ENCODE results near the gene TNPO3. TPM values are rescaled to one million over a fixed set of nuclear protein-coding genes. Genes with fewer than 3 reads are reported as not detected.
A peak's percentile ranks its signal among the peaks of the same experiment; 100 is the strongest.

Gene TNPO3
- total and polyA plus RNA-seq, 10 of the 15 experiments (the other 5 are each of a cell fraction or from before 2014, with no cell fraction given) = 17.6 to 91.8 (median 65.9) TPM

DNA sequence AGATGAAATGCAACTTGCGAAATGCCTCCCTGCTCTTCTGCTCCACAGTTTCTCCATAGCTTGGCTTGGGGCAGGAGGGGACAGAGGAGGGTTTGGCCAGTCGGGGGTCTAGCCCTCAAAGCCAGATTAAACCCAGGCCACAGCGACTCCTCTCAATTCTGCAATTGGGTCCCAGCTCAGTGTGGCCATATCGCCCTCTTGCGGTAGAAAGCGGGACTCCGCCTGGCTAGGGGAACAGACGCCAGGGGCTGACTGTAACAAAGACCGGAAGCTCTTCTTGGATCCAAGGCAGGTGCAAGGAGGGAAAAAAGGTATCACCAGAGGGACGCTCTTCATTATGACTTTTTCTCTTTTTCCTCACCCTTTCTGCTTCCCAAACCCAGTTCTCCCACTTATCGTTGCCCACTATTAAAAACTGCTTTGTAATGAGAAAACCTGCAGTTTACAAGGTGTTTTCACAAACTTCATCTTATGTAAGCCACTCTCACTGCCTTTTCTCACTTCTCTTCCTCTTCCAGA is 36.6 kb upstream of the TNPO3 start:
- FAIRE-seq (peak; percentile 74), ATAC-seq (peak; percentile 87), DNase-seq (ENCODE audit: low read depth, low spot score) (peak; percentile 62)
- ChIA-PET POLR2A (interaction anchor here (0.6 to 2.1 kb wide), 8 partner anchors 26 to 661 kb away, joined by 3 to 5 read pairs (median 3); no protein-coding TSS in a partner anchor), RAD21 (ENCODE audit: unreplicated experiment) (interaction anchor here (0.6 to 6.2 kb wide), 54 partner anchors 11 to 664 kb away, joined by 3 to 60 read pairs (median 6); partner anchors contain the start of genes ATP6V1F, IRF5, KCP and TNPO3), SMC1A (ENCODE audit: uncharacterized antibody, unreplicated experiment) (interaction anchor here (0.6 to 5.2 kb wide), 58 partner anchors 10 to 840 kb away, joined by 3 to 60 read pairs (median 5); partner anchors contain the start of genes ATP6V1F, IRF5, KCP and TNPO3), CTCF (interaction anchor here (0.6 to 5.4 kb wide), 73 partner anchors 8 to 665 kb away, joined by 3 to 53 read pairs (median 6); partner anchors contain the start of genes ATP6V1F, IRF5, KCP and TNPO3)
- intact Hi-C loops (cut with micrococcal nuclease; ENCODE audit: unreplicated experiment) = loop anchor here (1.0 to 5.0 kb wide), 11 partner anchors 32 to 299 kb away; partner anchors contain the start of genes ATP6V1F and CCDC136
- Histone ChIP-seq H3K27ac (ENCODE audit: control insufficient read depth, insufficient read depth) (peak overlapping the region; percentile 48), H2AFZ (ENCODE audit: control insufficient read depth, low read depth, low read length) (peak overlapping the region; percentile 79), H3K4me1 (ENCODE audit: control insufficient read depth, insufficient read depth, low read length) (peaks cover 40% of the 10 kb centered on the region), H4K20me1 (ENCODE audit: control insufficient read depth, insufficient read depth) (no peaks in the 10 kb centered on the region), H3K9ac (ENCODE audit: control insufficient read depth, insufficient read depth, low read length) (0 out of 2 replicates have a peak overlapping the region, but pooled peaks have one; percentile 10), H3K9me3 (replicated peaks; ENCODE audit: control insufficient read depth, insufficient read depth, low read length) (no peaks in the 10 kb centered on the region; the same call in 1 of the 3 replicates), H3K79me2 (ENCODE audit: control insufficient read depth, insufficient read depth, low read length) (no peaks in the 10 kb centered on the region), H3K4me3 (no peak overlapping the region), H3K27me3 (replicated peaks in 1 of 2; ENCODE audit: control insufficient read depth in 2 of 2, insufficient read depth in 2 of 2, low read length in 1 of 2) (no peaks in the 10 kb centered on the region), H3K4me2 (ENCODE audit: control insufficient read depth, insufficient read depth) (0 out of 2 replicates have a peak overlapping the region, but pooled peaks have one; percentile 0), H3K36me3 (ENCODE audit: control insufficient read depth in 2 of 2, insufficient read depth in 2 of 2, low read length in 1 of 2) (no peaks in the 10 kb centered on the region)
- in situ Hi-C loops (cut with MboI) = loop anchor here (5.0 kb wide), 1 partner anchor 184 kb away; no protein-coding TSS in a partner anchor
- no TSS peak for BruUV-seq (replicated peaks)
- WGBS (ENCODE audit: insufficient coverage, insufficient replicate concordance, low lambda C conversion rate, missing lambda C conversion rate) = 5% methylated on average over 11 of the region's 11 CpGs
- TF ChIP-seq JUND (IDR thresholded peaks at IDR 0.05; ENCODE audit: low read depth, low read length) (no peak), RAD21 (IDR thresholded peaks at IDR 0.05; ENCODE audit: insufficient read depth, low read depth, low read length) (peak; percentile 99), BHLHE40 (IDR thresholded peaks at IDR 0.05; ENCODE audit: borderline replicate concordance in 1 of 2, low read depth in 2 of 2, low read length in 1 of 2) (peak; percentile 46 to 60; a peak in 2 of 4 replicates), RUNX3 (IDR thresholded peaks at IDR 0.05; ENCODE audit: low read length) (peak; percentile 70)
- TF ChIP-seq, protein P1, sequence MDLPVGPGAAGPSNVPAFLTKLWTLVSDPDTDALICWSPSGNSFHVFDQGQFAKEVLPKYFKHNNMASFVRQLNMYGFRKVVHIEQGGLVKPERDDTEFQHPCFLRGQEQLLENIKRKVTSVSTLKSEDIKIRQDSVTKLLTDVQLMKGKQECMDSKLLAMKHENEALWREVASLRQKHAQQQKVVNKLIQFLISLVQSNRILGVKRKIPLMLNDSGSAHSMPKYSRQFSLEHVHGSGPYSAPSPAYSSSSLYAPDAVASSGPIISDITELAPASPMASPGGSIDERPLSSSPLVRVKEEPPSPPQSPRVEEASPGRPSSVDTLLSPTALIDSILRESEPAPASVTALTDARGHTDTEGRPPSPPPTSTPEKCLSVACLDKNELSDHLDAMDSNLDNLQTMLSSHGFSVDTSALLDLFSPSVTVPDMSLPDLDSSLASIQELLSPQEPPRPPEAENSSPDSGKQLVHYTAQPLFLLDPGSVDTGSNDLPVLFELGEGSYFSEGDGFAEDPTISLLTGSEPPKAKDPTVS (IDR thresholded peaks at IDR 0.05; ENCODE audit: low read depth, low read length) = peak; percentile 66; the same call in 1 of the 2 replicates
- TF ChIP-seq, protein P2, sequence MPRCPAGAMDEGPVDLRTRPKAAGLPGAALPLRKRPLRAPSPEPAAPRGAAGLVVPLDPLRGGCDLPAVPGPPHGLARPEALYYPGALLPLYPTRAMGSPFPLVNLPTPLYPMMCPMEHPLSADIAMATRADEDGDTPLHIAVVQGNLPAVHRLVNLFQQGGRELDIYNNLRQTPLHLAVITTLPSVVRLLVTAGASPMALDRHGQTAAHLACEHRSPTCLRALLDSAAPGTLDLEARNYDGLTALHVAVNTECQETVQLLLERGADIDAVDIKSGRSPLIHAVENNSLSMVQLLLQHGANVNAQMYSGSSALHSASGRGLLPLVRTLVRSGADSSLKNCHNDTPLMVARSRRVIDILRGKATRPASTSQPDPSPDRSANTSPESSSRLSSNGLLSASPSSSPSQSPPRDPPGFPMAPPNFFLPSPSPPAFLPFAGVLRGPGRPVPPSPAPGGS (IDR thresholded peaks at IDR 0.05; ENCODE audit: borderline replicate concordance, insufficient read depth, low read depth, low read length, poor library complexity, severe bottlenecking) = no peak
- TF ChIP-seq, protein P3, sequence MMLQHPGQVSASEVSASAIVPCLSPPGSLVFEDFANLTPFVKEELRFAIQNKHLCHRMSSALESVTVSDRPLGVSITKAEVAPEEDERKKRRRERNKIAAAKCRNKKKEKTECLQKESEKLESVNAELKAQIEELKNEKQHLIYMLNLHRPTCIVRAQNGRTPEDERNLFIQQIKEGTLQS (IDR thresholded peaks at IDR 0.05; ENCODE audit: borderline replicate concordance, extremely low read depth, low read depth, low read length) = no peak
- TF ChIP-seq, protein P4, sequence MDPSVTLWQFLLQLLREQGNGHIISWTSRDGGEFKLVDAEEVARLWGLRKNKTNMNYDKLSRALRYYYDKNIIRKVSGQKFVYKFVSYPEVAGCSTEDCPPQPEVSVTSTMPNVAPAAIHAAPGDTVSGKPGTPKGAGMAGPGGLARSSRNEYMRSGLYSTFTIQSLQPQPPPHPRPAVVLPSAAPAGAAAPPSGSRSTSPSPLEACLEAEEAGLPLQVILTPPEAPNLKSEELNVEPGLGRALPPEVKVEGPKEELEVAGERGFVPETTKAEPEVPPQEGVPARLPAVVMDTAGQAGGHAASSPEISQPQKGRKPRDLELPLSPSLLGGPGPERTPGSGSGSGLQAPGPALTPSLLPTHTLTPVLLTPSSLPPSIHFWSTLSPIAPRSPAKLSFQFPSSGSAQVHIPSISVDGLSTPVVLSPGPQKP (IDR thresholded peaks at IDR 0.05; ENCODE audit: low read depth, low read length) = peak; percentile 47; the same call in 1 of the 2 replicates
- TF ChIP-seq, protein P5, sequence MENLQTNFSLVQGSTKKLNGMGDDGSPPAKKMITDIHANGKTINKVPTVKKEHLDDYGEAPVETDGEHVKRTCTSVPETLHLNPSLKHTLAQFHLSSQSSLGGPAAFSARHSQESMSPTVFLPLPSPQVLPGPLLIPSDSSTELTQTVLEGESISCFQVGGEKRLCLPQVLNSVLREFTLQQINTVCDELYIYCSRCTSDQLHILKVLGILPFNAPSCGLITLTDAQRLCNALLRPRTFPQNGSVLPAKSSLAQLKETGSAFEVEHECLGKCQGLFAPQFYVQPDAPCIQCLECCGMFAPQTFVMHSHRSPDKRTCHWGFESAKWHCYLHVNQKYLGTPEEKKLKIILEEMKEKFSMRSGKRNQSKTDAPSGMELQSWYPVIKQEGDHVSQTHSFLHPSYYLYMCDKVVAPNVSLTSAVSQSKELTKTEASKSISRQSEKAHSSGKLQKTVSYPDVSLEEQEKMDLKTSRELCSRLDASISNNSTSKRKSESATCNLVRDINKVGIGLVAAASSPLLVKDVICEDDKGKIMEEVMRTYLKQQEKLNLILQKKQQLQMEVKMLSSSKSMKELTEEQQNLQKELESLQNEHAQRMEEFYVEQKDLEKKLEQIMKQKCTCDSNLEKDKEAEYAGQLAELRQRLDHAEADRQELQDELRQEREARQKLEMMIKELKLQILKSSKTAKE (IDR thresholded peaks at IDR 0.05; ENCODE audit: low read depth, poor library complexity, severe bottlenecking) = peak; percentile 50
